H1 (cell line): Measurements from ENCODE around the gene CAMKK1. TPM values are rescaled to one million over a fixed set of nuclear protein-coding genes. Genes with fewer than 3 reads are reported as not detected.

Experiments used
- TEAD4 ChIP-seq: IDR thresholded peaks from 2 replicates; pipeline ENCODE4 v1.6.1; 2012; ENCODE audit warnings: low read depth, low read length, inconsistent platforms, mixed read lengths
- polyA plus RNA-seq, 7 experiments: library from polyadenylated mRNA; depleted of rRNA in 3 of 7; stranded (reverse) in 5 of 7; unstranded in 2 of 7; fragments of >200 nt in 5 of 7; fragments of 200-250 nt in 2 of 7; gene quantifications; 1 replicate in 5 of 7; 2 replicates in 1 of 7; 4 replicates in 1 of 7; pipeline versions ENCODE4 v1.2.1 to v1.2.3, GENCODE V29; 2011 to 2013; ENCODE audit warnings: missing spikeins in 2 of 7, mixed read lengths in 2 of 7
- total RNA-seq: library from RNA; stranded (reverse); fragmentation: NEBNext Ultra II Directional; extraction: Animal tissue kit (Norgen Biotek cat#: 25700); gene quantifications from 2 replicates; pipeline ENCODE4 v1.2.1, GENCODE V29; 2021

CAMKK1 gene
- total and polyA plus RNA-seq, 2 of the 8 experiments (the other 6 are each of a cell fraction or from before 2014, with no cell fraction given) = 7.1 to 7.6 TPM

DNA sequence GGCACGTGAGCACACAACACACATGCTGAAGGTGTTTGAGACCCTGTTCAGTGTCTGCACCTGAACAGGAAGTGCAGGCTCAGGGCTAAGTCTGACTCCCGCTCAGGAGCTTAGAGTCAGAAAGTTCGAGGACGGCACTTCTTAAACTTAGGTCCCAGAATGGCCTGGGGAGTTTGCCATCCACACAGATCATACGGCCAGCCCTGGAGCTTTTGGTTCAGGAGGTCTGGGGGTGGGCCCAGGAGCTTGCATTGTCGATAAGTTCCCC lies 4.0 kb upstream of the CAMKK1 start (continued):
- no peak for TF ChIP-seq TEAD4
- TF ChIP-seq, all 59 proteins: peak for 0
